NCI-H187 treated with DMSO at 0.1 percent for 48 hours (cell line): ENCODE data around the gene LEUTX.
"Not testable (repeated sequence)": the region's sequence is repeated elsewhere in the genome, so short reads cannot be mapped to it uniquely, and the experiment has no call there.

Experiments used
- DNase-seq: peaks from one replicate; lab custom pipeline; 2025; lab: John Stamatoyannopoulos, UW

LEUTX gene

DNA sequence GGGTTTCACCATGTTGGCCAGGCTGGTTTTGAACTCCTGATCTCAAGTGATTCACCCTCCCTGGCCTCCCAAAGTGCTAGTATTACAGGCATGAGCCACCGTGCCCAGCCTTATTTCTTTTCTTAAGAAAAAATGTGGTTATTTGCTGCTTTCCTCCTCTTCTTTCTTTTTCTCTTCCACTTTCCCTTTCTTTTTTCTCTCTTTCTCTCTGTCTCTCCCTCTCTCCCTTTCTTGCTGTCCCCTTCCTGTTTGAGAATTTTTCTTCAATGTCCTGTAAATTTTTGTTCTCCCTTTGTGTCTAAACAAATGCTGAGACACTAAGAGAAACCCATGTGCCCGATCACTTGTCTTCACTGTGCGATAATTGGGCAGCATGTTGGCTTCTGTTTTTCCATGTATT is 2.2 kb downstream of the LEUTX start:
- no peak for DNase-seq

- DNase-seq, result no peak
Observed at GRCh38 chr19:39788244-39788643, 9.6 kb downstream of the LEUTX start.

DNA sequence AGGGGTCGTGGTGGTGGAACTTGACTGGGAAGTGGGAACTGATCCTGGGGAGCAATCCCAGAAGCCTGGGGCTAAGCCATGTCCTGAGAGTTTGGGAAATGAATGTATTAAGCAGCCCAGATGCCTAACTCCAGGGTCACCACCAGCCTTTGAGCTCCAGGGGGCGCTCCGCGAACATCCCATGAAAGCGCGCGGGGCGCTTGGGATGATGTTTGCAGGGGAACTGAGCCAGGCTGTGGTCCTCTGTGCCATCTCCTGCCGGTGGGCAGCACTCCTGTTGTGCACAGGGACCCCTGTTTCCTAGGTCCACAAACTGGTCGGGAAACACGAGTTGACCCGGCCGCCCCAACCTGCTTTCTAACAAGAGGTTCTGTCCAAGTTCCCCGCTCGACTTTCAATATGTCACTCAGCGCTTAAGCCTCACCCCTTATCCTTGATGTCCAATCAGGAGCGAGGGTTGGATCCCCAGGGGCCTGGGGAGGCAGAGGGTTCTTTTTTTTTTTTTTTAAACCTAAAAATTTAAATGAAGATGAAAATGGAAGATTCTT is 14.4 kb downstream of the LEUTX start:
- DNase-seq, result peak; percentile 15

DNA sequence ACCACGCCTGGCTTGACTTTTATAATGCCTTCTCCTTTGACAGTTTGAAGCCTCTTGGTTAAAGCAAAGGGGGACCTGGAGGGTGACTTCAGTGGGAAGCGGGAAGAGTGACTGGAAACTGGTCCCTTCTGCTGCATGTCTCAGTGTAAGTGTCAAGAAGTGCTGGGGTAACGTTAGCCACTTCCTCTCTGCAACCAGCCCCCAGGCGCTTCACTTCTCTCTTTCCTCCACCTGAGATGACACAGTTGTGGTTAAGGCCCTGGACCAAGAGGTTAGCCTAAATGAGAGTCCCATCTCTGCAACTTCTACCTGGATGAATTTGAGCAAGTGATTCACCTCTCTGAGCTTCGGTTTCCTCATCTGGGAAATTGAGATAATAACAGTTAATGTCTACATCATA is 16.3 kb downstream of the LEUTX start:
- no peak for DNase-seq

DNA sequence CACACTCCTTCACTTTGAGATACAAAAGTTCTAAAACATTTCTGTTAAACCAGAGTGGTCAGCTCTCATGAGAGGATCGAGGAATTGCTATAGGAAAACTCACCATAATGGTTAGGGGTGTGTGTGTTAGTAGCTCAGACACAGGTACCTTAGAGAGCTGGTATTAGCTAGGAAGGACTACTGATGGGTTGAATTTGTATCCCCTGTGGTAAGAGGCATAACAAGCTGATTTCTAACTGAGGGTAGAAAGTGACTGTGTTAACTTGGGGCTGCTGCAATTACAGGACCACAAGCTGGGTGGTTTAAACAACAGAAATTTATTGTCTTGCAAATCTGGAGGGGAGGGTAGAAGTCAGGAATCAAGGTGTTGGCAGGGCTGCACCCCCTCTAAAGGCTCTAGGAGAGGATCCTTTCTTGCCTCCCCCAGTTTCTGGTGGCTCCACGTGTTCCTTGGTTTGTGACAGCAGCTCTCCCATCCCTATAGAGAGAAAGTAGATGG is 17.4 kb downstream of the LEUTX start:
- DNase-seq, result no peak

- DNase-seq, result no peak
Observed at GRCh38 chr19:39797083-39797482, 18.4 kb downstream of the LEUTX start.

- no peak for DNase-seq
Observed at GRCh38 chr19:39802958-39803357, 24.3 kb downstream of the LEUTX start.

GRCh38 chr19:39805104-39805503 is 26.4 kb downstream of the LEUTX start:
- no peak for DNase-seq

DNA sequence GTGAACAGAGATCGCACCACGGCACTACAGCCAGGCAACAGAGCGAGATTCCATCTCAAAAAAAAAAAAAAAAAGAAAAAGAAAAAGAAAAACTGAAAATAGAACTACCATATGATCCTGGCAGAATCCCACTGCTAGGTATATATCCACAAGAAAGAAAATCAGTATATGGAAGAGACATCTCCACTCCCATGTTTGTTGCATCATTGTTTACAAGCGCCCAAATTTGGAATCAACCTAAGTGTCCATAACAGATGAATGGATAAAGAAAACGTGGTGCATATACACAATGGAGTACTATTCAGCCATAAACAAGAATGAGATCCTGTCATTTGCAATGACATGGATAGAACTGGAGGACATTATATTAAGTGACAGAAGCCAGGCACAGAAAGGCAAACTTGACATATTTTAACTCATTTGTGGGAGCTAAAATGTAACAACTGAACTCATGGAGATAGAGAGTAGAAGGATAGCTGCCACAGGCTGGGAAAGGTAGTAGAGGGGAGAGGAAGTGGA is 29.3 kb downstream of the LEUTX start:
- DNase-seq, result no peak

- DNase-seq, result not testable (repeated sequence)
Observed at GRCh38 chr19:39808688-39809087, 30.0 kb downstream of the LEUTX start.

DNA sequence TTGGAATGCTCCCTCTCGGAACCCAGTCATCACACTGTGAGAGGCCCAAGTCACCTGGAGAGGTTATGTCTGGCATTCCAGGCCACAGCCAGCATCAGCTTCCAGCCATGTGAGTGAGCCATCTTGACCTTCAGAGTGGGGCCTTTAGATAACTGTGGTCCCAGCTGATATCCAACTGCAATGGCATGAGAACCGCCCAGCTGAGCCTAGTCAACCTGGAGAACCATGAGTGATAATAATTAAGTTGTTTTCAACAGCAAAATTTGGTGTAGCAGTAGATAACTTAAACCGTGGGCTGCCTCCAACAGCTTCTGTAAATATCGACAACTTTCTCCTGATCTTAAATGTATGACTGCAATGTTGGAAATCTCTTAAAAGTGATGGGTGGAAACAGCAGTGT is 30.7 kb downstream of the LEUTX start:
- no peak for DNase-seq

DNA sequence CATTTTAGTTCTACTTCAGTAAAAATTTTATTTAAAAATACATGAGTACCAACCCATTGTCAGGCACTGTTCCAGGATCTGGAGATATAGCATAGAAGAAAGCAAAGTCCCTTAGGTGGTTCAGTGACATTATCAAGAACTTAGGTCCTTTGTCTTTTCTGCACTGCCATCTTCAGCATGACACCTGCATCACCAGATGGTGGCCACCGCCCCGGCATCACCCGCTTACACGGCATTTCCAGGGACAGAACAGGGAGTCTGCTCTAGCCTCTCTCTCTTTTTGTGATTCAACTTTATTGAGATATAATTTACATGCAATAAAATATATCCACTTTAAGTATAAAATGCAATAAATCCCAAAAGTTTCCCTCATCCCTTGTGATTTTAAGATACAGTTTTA is 31.8 kb downstream of the LEUTX start:
- DNase-seq, result no peak

DNA sequence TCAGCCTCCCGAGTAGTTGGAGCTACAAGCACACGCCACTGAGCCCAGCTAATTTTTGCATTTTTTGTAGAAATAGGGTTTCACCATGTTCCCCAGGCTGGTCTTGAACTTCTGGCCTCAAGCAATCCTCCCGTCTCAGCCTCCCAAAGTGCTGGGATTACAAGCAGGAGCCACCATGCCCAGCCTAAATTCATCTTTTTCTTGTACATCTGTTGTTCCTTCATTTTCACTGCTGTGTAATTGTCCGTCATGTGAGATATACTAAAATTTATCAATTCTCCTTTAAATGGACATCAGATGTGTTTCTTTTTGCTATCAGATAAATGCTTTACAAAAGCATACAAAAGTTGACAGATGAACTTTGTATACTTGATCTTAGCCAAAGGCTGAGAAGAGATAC is 32.4 kb downstream of the LEUTX start:
- DNase-seq, result no peak

DNA sequence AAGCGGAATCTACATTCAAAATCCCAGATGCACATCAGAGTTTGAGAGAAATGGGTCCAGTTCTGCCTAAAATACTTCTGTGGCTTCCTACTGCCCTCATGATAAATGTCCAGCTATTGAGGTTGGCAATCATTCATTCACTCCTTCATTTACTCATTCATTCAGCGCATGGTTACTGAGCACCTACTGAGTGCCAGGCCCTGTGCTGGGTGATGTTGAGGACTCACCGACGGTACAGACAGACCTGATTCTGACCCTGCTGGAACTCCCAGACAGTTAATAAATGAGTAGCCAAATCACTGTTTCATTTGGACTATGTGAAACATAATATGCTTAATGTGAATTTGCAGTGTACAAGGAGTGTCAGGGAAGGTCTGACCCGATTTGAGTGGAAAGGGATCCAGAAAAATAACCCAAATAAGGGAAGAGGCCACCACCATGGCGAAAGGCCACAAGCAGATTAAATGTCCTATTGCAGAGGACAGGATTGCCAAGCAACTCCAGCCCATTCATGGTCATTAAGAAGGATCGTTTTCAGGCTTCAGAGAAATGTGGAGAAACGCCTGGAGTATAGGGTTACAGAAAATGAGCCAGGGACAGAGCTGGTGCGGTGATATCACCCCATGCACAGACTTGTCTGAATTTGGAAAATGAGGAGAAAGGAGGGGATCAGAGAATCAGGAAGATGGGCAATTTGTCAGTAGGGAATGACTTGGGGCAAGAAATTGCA is 34.8 kb downstream of the LEUTX start:
- DNase-seq, result no peak

DNA sequence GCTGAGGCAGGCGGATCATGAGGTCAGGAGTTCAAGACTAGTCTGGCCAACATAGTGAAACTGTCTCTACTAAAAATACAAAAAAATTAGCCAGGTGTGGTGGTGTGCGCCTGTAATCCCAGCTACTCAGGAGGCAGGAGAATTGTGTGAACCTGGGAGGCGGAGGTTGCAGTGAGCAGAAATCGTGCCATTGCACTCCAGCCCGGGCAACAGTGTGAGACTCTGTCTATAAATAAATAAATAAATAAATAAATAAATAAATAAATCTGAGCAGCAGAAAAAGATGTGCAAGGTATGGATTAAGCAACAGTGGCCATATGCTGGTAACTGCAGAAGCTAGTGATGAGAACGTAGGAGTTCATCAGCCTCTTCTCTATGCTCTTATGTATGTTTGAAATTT is 35.5 kb downstream of the LEUTX start:
- DNase-seq, result not testable (repeated sequence)

DNA sequence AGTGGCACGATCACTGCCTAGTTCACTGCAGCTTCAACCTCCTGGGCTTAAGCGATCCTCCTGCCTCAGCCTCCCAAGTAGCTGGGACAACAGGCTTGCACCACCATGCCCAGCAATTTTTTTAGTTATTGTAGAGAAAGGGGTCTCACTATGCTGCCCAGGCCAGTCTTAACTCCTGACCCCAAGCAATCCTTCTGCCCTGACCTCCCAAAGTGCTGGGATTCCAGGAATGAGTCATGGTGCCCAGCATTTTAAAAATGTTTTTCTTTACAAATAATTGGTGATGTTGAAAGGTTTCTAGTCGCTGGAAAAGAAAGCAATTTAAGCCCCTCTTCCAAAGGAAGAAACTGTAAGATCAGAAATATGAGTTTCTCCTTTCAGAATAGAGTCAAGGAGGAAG is 35.9 kb downstream of the LEUTX start:
- no peak for DNase-seq

GRCh38 chr19:39816287-39817048 is 37.8 kb downstream of the LEUTX start:
- DNase-seq, result no peak

DNA sequence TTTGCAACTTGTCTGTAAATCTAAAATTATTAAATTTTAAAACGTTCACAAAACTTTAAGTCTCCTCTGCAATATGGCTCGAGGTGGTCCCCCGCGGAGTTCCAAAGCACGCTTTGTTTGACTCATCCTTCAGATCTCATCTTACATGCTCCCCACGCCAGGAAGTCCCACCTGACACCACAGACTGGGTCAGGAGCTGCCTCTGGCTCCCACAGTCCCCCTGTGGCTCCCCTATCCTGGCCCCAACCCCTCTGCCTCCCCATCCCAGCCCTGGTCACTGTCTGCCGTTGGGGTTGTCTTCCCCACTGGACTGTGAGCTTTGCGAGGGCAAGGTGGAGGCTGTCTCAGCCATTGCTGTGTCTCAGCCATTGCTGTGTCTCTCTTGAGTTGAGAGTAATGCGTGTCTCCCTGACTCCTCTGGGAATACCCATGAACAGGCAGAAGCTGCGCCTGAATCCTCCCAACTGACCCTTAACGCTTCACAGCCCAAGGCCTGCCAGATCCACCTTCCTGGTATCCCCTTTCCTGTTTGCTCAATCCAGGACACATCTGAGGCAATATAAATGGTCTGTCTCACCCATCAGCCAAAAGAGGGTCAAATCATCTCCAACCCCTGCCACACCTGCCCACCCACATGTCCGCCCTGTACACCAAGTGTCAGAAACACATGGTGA is 39.4 kb downstream of the LEUTX start:
- no peak for DNase-seq

DNA sequence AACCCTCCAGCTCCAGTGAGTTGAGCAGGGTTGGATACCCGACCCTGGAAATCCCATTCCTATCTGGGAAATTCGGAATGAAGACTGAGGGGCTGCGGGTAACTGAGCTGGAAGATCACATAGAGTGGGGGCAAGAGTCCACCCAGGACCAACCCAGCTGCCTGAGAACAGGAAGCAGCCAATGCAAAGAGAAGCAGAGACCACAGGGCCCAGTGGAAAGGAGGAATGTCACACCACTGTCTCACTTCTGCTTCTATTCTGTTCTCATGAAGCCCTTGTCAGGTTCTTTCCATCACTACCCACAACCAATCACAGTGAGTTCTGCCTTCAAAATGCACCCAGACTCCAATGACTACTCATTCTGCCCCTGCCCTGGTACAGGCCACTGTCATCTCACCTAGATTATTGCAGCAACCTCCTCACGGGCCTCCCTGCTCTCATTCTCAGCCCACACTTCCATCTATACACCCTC is 40.0 kb downstream of the LEUTX start:
- no peak for DNase-seq

DNA sequence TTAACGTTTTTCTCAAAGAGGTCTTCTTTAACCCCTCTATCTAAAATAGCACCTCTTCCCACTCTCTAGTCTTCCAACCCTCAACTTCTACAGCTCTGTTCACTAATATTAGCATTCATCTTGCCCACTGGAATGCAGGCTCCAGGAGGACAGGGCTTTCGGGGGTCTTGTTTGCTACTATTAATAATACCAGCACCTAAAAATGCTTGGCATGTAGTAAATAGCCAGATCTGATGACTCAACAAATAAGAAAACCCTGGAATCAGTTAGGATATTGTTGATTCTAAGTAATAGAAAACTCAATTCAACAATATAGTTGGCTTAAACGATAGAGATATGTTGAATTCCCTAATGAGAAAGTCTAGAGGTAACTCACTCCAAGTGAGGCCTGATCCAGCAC is 41.1 kb downstream of the LEUTX start:
- no peak for DNase-seq

DNA sequence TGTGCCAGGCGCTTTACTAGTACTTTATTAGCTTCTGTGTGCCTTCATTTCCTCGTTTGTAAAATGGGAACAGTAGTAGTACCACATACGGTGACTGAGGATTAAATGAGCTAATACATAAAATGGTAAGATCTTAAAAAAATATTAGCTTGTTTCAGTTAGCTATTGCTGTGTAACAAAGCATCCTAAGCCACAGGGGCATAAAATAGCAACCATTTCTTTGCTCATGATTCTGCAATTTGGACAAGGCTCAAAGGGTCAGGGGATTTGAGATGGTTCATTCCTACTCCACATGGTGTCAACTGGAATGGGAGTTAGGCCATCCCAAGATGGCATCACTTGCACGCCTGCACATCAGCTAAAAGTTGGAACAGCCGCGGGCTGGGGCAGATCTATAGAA is 42.0 kb downstream of the LEUTX start:
- DNase-seq, result no peak

GRCh38 chr19:39823686-39824085 is 45.0 kb downstream of the LEUTX start:
- DNase-seq, result no peak
